OCI-LY7 (cell line): ENCODE measurements around the gene VRTN. TPM values are rescaled to one million over a fixed set of nuclear protein-coding genes. Genes with fewer than 3 reads are reported as not detected.
A peak's percentile ranks its signal among the peaks of the same experiment; 100 is the strongest.

Experiments used
- BruUV-seq: library from RNA; stranded (reverse); fragments of 400-500 nt; replicated peaks from 2 replicates; lab custom pipeline; 2021; lab: Mats Ljungman, UMichigan
- CTCF ChIA-PET: fragments of 300-600 bp; sonication (Branson Sonifier 250); formaldehyde crosslinking; loops from one replicate; lab custom pipeline; 2022; ENCODE audit warnings: antibody characterized with exemption; ENCODE audit not compliant: unreplicated experiment; lab: Charles Lee
- POLR2A ChIA-PET: fragments of 300-600 bp; sonication (Branson Sonifier 250); formaldehyde crosslinking; loops from one replicate; lab custom pipeline; 2022; ENCODE audit warnings: antibody characterized with exemption; lab: Charles Lee
- DNase-seq: peaks from one replicate; pipeline ENCODE4 v3.0.0-alpha.2; 2015; ENCODE audit warnings: low spot score
- H2AFZ ChIP-seq: fragments of 200-600 bp; sonication (generic), shearing (Covaris generic); 2 replicates; pipeline ENCODE4 v1.6.1; 2014; ENCODE audit warnings: mild to moderate bottlenecking, antibody characterized with exemption, low read length, moderate library complexity
- H3K27ac ChIP-seq: fragments of 200-600 bp; sonication (generic); 2 replicates; pipeline ENCODE4 v1.5.1; 2014; ENCODE audit warnings: mixed run types, low read depth, mild to moderate bottlenecking, moderate library complexity, low read length, inconsistent platforms; ENCODE audit not compliant: poor library complexity, severe bottlenecking
- H3K36me3 ChIP-seq: fragments of 200-600 bp; sonication (generic); 2 replicates; pipeline ENCODE4 v1.6.1; 2014; ENCODE audit warnings: mild to moderate bottlenecking, antibody characterized with exemption, low read length, moderate library complexity, mixed read lengths; ENCODE audit not compliant: insufficient read depth
- H3K4me1 ChIP-seq: fragments of 200-600 bp; sonication (generic); 2 replicates; pipeline ENCODE4 v1.5.1; 2014; ENCODE audit warnings: mild to moderate bottlenecking, low read length; ENCODE audit not compliant: insufficient read depth, poor library complexity, severe bottlenecking
- H3K4me2 ChIP-seq: fragments of 200-600 bp; sonication (generic); 2 replicates; pipeline ENCODE4 v1.6.1; 2014; ENCODE audit warnings: mild to moderate bottlenecking, low read length
- H3K4me3 ChIP-seq: fragments of 200-600 bp; sonication (generic); 2 replicates; pipeline ENCODE4 v1.5.1; 2014; ENCODE audit warnings: mild to moderate bottlenecking, low read depth, low read length; ENCODE audit not compliant: poor library complexity, severe bottlenecking
- H3K79me2 ChIP-seq: fragments of 200-600 bp; sonication (generic); 2 replicates; pipeline ENCODE4 v1.6.1; 2016; ENCODE audit warnings: low read depth, mild to moderate bottlenecking, low read length, moderate library complexity, mixed read lengths; ENCODE audit not compliant: insufficient read depth
- H3K9me2 ChIP-seq: fragments of 200-600 bp; sonication (generic); 2 replicates; pipeline ENCODE4 v1.6.1; 2016; ENCODE audit warnings: mild to moderate bottlenecking, low read length, mixed read lengths; ENCODE audit not compliant: insufficient read depth
- H3K9me3 ChIP-seq: fragments of 200-600 bp; sonication (generic); 2 replicates; pipeline ENCODE4 v1.6.1; 2014; ENCODE audit warnings: mild to moderate bottlenecking, mixed run types, low read length, mixed read lengths
- H4K20me1 ChIP-seq: fragments of 200-600 bp; sonication (generic); 2 replicates; pipeline ENCODE4 v1.6.1; 2014; ENCODE audit warnings: mild to moderate bottlenecking, antibody characterized with exemption, low read length, moderate library complexity, mixed read lengths; ENCODE audit not compliant: insufficient read depth
- EZH2phosphoT487 ChIP-seq: fragments of 200-600 bp; sonication (generic); IDR thresholded peaks from 2 replicates; pipeline ENCODE4 v1.6.1; 2018; ENCODE audit warnings: low read depth, borderline replicate concordance, mild to moderate bottlenecking, mixed run types, antibody characterized with exemption, low read length, moderate library complexity, mixed read lengths
- intact Hi-C: fragments of 100-400 bp; cut with micrococcal nuclease; formaldehyde crosslinking; loops from one replicate; pipeline ENCODE4 v1.10.0; 2022; ENCODE audit not compliant: unreplicated experiment
- total RNA-seq, 2 experiments: library from RNA; depleted of rRNA in 1 of 2; stranded (reverse); fragments of >200 nt in 1 of 2; shearing (Covaris generic) in 1 of 2; gene quantifications; 2 replicates each; pipeline ENCODE4 v1.2.3, GENCODE V29; 2014 to 2022
- TF ChIP-seq, protein P1 (sequence below): fragments of 200-600 bp; sonication (generic); conservative IDR thresholded peaks from 2 replicates; pipeline ENCODE4 v1.5.1; 2014; ENCODE audit warnings: mild to moderate bottlenecking, antibody characterized with exemption, low read length, moderate library complexity, mixed read lengths

The VRTN gene
- total RNA-seq, 2 experiments from 2014 or later, result not detected

DNA sequence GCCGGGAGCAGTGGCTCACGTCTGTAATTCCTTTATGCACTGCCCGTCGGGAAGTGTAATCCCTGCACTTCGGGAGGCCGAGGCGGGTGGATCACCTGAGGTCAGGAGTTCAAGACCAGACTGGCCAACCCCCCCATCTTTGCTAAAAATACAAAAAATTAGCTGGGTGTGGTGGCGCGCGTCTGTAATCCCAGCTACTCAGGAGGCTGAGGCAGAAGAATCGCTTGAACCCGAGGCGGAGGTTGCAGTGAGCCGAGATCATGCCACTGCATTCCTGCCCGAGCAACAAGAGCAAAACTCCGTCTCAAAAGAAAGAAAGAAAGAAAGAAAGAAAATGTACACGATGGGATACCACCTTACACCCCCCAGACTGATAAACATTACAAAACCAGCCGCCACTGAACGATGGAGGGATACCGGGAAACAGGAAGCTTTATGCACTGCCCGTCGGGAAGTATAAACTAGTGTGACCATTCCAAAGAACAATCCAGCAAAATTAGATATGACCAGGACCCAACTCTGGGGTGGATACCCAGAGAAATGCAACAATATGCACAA lies 46.6 kb upstream of the VRTN start:
- H3K36me3 ChIP-seq, result peaks cover 25% of the 10 kb centered on the region; the same call in 1 of the 2 replicates
- intact Hi-C loops, result loop anchor here (2.0 kb wide), 1 partner anchor 99 kb away; no protein-coding TSS in a partner anchor

DNA sequence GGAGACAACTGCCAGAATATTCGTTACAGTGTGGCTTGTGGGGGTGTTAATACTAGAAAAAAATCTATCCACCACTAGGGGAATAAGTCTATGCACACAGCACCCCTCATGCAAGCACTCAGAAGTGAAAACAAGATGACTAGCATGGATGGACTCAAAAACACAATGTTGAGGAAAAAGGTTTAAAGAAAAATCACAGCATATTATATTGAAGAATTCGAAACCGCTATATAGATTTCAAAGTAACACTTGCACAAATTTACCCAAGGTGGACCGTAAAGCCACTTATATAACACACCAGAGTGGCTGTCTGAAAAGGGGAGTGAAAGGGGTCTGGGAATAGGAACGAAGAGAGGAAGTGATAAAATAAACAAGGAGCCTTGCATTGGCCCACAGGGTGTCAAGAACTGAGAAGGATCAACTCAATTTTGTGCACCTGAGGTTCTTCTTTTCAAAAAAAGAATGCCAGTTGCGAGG lies 46.1 kb upstream of the VRTN start:
- Histone ChIP-seq H2AFZ (peak overlapping the region; percentile 98), H3K4me1 (peaks cover 16% of the 10 kb centered on the region), H3K27ac (peak overlapping the region; percentile 66), H3K9me2 (no peaks in the 10 kb centered on the region), H3K79me2 (peaks cover 23% of the 10 kb centered on the region; the same call in 1 of the 2 replicates), H3K4me3 (peak overlapping the region; percentile 86), H3K9me3 (no peaks in the 10 kb centered on the region), H4K20me1 (no peaks in the 10 kb centered on the region), H3K36me3 (peaks cover 20% of the 10 kb centered on the region; the same call in 1 of the 2 replicates), H3K4me2 (peak overlapping the region; percentile 81)
- DNase-seq, result peak; percentile 75
- ChIA-PET POLR2A (interaction anchor here (0.5 kb wide), 1 partner anchor 33 kb away, joined by 4 read pairs; no protein-coding TSS in a partner anchor), CTCF (no interaction called here)
- BruUV-seq, result TSS peak; percentile 74
- intact Hi-C loops, result loop anchor here (2.0 kb wide), 1 partner anchor 99 kb away; no protein-coding TSS in a partner anchor
- no peak for TF ChIP-seq EZH2phosphoT487
- TF ChIP-seq, protein P1, sequence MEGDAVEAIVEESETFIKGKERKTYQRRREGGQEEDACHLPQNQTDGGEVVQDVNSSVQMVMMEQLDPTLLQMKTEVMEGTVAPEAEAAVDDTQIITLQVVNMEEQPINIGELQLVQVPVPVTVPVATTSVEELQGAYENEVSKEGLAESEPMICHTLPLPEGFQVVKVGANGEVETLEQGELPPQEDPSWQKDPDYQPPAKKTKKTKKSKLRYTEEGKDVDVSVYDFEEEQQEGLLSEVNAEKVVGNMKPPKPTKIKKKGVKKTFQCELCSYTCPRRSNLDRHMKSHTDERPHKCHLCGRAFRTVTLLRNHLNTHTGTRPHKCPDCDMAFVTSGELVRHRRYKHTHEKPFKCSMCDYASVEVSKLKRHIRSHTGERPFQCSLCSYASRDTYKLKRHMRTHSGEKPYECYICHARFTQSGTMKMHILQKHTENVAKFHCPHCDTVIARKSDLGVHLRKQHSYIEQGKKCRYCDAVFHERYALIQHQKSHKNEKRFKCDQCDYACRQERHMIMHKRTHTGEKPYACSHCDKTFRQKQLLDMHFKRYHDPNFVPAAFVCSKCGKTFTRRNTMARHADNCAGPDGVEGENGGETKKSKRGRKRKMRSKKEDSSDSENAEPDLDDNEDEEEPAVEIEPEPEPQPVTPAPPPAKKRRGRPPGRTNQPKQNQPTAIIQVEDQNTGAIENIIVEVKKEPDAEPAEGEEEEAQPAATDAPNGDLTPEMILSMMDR, result peak; percentile 79

More for the DNA sequence above, 46.6 kb upstream of the VRTN start:
- H2AFZ ChIP-seq, result peak overlapping the region; percentile 98; the same call in 1 of the 2 replicates
- H3K79me2 ChIP-seq, result peaks cover 23% of the 10 kb centered on the region; the same call in 1 of the 2 replicates
- ChIA-PET POLR2A (no interaction called here), CTCF (no interaction called here)
- TF ChIP-seq, protein P1, result no peak
- TF ChIP-seq EZH2phosphoT487, result no peak
- H4K20me1 ChIP-seq, result no peaks in the 10 kb centered on the region
- peak overlapping the region; percentile 81 for H3K4me2 ChIP-seq
- DNase-seq, result no peak
- H3K9me3 ChIP-seq, result no peaks in the 10 kb centered on the region
- peak overlapping the region; percentile 86 for H3K4me3 ChIP-seq
- peak overlapping the region; percentile 66 for H3K27ac ChIP-seq
- H3K4me1 ChIP-seq, result peaks cover 16% of the 10 kb centered on the region
- no peaks in the 10 kb centered on the region for H3K9me2 ChIP-seq
- BruUV-seq, result no TSS peak
